HG03280 (cell line): Measurements from ENCODE around the gene ZNF684.
A peak's percentile ranks its signal among the peaks of the same experiment; 100 is the strongest.
"Not testable (repeated sequence)": the region's sequence is repeated elsewhere in the genome, so short reads cannot be mapped to it uniquely, and the experiment has no call there.

Source experiments
- ATAC-seq: cut with Tn5 transposase; IDR thresholded peaks from one replicate; pipeline ENCODE4 v1.9.1; 2021; ENCODE audit warnings: mild to moderate bottlenecking, moderate library complexity; ENCODE audit not compliant: unreplicated experiment

ZNF684 gene

GRCh38 chr1:40531381-40532061 is at the start of gene ZNF684:
Gene ZNF684 (plus strand): TSS chr1:40531637. CDS start chr1:40533167, 1,530 bp downstream.
- ATAC-seq: peak; percentile 93

- no peak for ATAC-seq
Measured at GRCh38 chr1:40495315-40495903, 36.0 kb upstream of the ZNF684 start.

GRCh38 chr1:40502651-40503050 is 28.8 kb upstream of the ZNF684 start:
- not testable (repeated sequence) for ATAC-seq

- ATAC-seq: no peak
Measured at GRCh38 chr1:40507973-40508372, 23.5 kb upstream of the ZNF684 start.

- ATAC-seq: peak; percentile 82
Measured at GRCh38 chr1:40508375-40509341, 22.8 kb upstream of the ZNF684 start, which contains the start of gene EXO5. Gene EXO5 (plus strand): TSS chr1:40508767. CDS start chr1:40514545, 5,778 bp downstream.

- ATAC-seq: no peak
Measured at GRCh38 chr1:40519517-40519916, 11.9 kb upstream of the ZNF684 start.

- no peak for ATAC-seq
Measured at GRCh38 chr1:40530735-40531380, 579 bp upstream of the ZNF684 start.

- no peak for ATAC-seq
Measured at GRCh38 chr1:40532062-40532389, 589 bp downstream of the ZNF684 start.

- no peak for ATAC-seq
Measured at GRCh38 chr1:40532844-40533424, 1.5 kb downstream of the ZNF684 start.

GRCh38 chr1:40534589-40534988 is 3.2 kb downstream of the ZNF684 start:
- ATAC-seq: no peak

- ATAC-seq: no peak
Measured at GRCh38 chr1:40535732-40536131, 4.3 kb downstream of the ZNF684 start.

- no peak for ATAC-seq
Measured at GRCh38 chr1:40539338-40539737, 7.9 kb downstream of the ZNF684 start.

- ATAC-seq: no peak
Measured at GRCh38 chr1:40546957-40547356, 15.5 kb downstream of the ZNF684 start.

GRCh38 chr1:40553017-40553416 is 21.6 kb downstream of the ZNF684 start:
- ATAC-seq: no peak

- ATAC-seq: not testable (repeated sequence)
Measured at GRCh38 chr1:40554807-40555206, 23.4 kb downstream of the ZNF684 start.

- ATAC-seq: no peak
Measured at GRCh38 chr1:40556121-40556520, 24.7 kb downstream of the ZNF684 start.

- ATAC-seq: not testable (repeated sequence)
Measured at GRCh38 chr1:40558241-40558640, 26.8 kb downstream of the ZNF684 start.

- no peak for ATAC-seq
Measured at GRCh38 chr1:40562185-40562584, 30.7 kb downstream of the ZNF684 start.

- no peak for ATAC-seq
Measured at GRCh38 chr1:40563266-40563665, 31.8 kb downstream of the ZNF684 start.

- no peak for ATAC-seq
Measured at GRCh38 chr1:40564506-40564905, 33.1 kb downstream of the ZNF684 start.

- ATAC-seq: no peak
Measured at GRCh38 chr1:40564913-40565312, 33.5 kb downstream of the ZNF684 start.
